ENCODE results near the gene ACSS3. TPM values are rescaled to one million over a fixed set of nuclear protein-coding genes. Genes with fewer than 3 reads are reported as not detected.
"Not testable (repeated sequence)": the region's sequence is repeated elsewhere in the genome, so short reads cannot be mapped to it uniquely, and the experiment has no call there.

ACSS3 gene
- total and polyA plus RNA-seq, 9 donors, result 15.8 to 67.0 (median 39.1) TPM

DNA sequence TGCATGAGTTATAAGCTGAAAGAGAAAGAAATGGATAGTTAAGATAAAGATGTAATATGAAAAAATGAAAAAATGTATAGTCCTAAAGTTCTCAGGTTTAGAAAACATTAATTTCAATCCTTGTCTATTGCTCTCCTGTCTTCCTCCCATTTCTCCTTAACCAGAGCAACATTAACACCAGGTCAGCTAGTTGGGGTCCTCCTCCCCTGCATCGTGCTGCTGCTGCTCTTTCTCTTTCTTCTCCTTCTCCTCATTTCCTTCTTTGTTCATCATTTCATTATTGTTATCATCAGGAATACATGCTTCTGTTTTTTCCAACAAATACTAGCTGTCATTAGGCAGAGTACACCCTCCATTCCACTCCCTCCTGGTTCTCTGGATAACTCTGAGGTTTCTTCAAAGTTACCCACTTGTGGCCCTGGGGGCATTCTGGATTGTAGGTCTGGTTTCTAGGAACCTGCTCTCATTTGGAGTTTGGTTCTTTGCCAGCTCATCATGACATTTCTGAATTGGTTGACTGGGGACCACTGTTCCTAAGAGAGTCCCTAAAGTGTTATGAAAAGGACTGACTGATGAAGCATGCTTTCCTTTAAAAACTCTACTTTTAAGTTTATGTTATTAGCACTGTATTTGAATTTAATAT is 17.0 kb downstream of the ACSS3 start:
- WGBS, 3 donors, result 67 to 76% (median 73%) methylated on average over 1 of the region's 1 CpG
- intact Hi-C loops (cut with DNase I), result no loop called here

DNA sequence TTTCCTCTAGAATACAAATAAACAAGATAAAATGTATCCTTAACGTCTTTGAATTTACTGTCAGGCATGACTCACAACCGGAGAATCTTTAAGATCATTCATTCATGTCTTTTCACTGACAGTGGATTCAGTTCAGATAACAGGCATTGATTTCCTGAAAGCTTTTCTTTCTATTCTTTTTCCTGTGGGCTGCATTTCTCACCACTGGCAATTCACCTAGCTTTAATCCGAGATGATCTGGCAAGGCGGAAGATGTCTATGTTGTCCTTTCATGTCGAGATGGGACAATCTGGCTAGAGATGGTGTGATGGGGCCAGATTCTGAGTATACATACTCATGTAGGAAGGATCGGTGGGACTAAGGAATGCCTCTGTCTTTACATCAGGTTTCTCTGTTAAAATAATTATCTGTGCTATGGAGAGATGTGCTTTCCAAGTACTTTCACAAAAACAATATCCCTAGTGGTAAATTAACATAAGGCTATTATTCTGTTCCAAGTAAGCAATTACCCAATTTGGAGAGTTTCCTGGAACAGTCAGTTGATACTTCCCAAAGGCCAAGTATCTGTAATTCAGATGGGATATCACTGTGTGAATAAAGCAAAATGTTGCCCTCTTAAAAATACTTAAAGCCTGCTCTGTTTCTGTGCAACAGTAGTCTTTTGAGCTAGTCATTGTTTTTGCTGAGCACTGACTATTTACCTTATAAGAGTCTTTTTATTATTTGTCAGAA is 17.8 kb downstream of the ACSS3 start:
- no peak for DNase-seq
- Histone ChIP-seq H3K27ac (no peak overlapping the region), H3K4me1 (ENCODE audit: insufficient read depth) (no peaks in the 10 kb centered on the region), H3K9me3 (no peaks in the 10 kb centered on the region), H3K27me3 (no peaks in the 10 kb centered on the region), H3K4me3 (no peak overlapping the region), H3K36me3 (no peaks in the 10 kb centered on the region)
- TF ChIP-seq EP300 (IDR thresholded peaks at IDR 0.05) (no peak), POLR2A (IDR thresholded peaks at IDR 0.05) (no peak)
- TF ChIP-seq, protein P1, sequence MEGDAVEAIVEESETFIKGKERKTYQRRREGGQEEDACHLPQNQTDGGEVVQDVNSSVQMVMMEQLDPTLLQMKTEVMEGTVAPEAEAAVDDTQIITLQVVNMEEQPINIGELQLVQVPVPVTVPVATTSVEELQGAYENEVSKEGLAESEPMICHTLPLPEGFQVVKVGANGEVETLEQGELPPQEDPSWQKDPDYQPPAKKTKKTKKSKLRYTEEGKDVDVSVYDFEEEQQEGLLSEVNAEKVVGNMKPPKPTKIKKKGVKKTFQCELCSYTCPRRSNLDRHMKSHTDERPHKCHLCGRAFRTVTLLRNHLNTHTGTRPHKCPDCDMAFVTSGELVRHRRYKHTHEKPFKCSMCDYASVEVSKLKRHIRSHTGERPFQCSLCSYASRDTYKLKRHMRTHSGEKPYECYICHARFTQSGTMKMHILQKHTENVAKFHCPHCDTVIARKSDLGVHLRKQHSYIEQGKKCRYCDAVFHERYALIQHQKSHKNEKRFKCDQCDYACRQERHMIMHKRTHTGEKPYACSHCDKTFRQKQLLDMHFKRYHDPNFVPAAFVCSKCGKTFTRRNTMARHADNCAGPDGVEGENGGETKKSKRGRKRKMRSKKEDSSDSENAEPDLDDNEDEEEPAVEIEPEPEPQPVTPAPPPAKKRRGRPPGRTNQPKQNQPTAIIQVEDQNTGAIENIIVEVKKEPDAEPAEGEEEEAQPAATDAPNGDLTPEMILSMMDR (IDR thresholded peaks at IDR 0.05), result no peak
- 54 to 66% (median 60%) methylated on average over 6 of the region's 6 CpGs for WGBS, 3 donors
- intact Hi-C loops (cut with DNase I), result no loop called here

More for the DNA sequence above, 17.0 kb downstream of the ACSS3 start:
- Histone ChIP-seq H3K4me3 (no peak overlapping the region), H3K27ac (no peak overlapping the region), H3K4me1 (ENCODE audit: insufficient read depth) (no peaks in the 10 kb centered on the region), H3K36me3 (no peaks in the 10 kb centered on the region), H3K9me3 (no peaks in the 10 kb centered on the region), H3K27me3 (no peaks in the 10 kb centered on the region)
- TF ChIP-seq, protein P1 (IDR thresholded peaks at IDR 0.05), result no peak
- TF ChIP-seq POLR2A (IDR thresholded peaks at IDR 0.05) (no peak), EP300 (IDR thresholded peaks at IDR 0.05) (no peak)
- DNase-seq, result no peak

DNA sequence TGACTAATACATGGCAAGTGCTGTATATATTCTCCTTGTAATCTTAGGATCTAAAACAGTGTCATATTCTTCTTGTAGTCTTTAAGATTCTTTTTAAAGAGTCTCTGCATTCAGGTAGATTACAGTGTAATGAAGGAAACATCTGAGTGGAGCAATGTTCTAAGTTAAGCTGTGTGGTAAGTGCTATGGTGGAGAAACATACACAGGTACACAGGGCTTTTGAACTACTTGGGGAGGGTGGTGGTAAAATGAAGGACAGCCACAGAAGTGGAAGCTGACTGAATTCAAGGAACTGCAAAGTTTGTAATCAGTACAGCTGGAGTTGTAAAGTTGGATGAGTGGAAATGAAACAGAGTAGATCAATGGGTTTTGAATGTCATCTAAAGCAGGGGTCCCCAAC is 27.8 kb downstream of the ACSS3 start:
- TF ChIP-seq POLR2A (IDR thresholded peaks at IDR 0.05), result no peak
- TF ChIP-seq EP300 (IDR thresholded peaks at IDR 0.05), result no peak
- TF ChIP-seq, protein P1 (IDR thresholded peaks at IDR 0.05), result no peak
- Histone ChIP-seq H3K4me1 (ENCODE audit: insufficient read depth) (peaks cover 3% of the 10 kb centered on the region), H3K27ac (no peak overlapping the region), H3K9me3 (no peaks in the 10 kb centered on the region), H3K36me3 (no peaks in the 10 kb centered on the region), H3K27me3 (no peaks in the 10 kb centered on the region), H3K4me3 (no peak overlapping the region)
- DNase-seq, result no peak
- intact Hi-C loops (cut with DNase I), result no loop called here

DNA sequence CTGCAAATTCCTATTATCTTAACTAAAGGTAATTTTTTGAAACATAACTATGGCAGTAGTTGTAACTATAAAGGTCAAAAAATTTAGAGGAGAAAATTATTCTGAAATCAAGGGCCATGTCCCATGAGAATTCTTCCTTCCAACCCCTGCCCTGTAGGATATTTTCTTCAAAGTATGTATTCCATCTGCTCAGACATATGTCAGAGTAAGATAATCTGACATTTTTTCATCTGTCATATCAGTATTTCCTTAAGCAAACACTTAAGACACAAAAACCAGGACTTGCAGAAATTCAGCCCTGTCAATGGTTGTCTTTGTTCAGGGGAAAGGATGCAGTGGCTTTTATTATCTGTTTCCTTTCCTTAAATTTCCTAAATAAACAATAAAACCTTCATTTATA is 36.3 kb downstream of the ACSS3 start:
- H3K4me3 ChIP-seq, result no peak overlapping the region
- TF ChIP-seq EP300 (IDR thresholded peaks at IDR 0.05), result no peak
- TF ChIP-seq POLR2A (IDR thresholded peaks at IDR 0.05), result no peak
- TF ChIP-seq, protein P1 (IDR thresholded peaks at IDR 0.05), result no peak
- peaks cover 6% of the 10 kb centered on the region for H3K4me1 ChIP-seq (ENCODE audit: insufficient read depth)
- H3K36me3 ChIP-seq, result no peaks in the 10 kb centered on the region
- no peaks in the 10 kb centered on the region for H3K9me3 ChIP-seq
- no peak overlapping the region for H3K27ac ChIP-seq
- H3K27me3 ChIP-seq, result no peaks in the 10 kb centered on the region
- no peak for DNase-seq
- intact Hi-C loops (cut with DNase I), result no loop called here

DNA sequence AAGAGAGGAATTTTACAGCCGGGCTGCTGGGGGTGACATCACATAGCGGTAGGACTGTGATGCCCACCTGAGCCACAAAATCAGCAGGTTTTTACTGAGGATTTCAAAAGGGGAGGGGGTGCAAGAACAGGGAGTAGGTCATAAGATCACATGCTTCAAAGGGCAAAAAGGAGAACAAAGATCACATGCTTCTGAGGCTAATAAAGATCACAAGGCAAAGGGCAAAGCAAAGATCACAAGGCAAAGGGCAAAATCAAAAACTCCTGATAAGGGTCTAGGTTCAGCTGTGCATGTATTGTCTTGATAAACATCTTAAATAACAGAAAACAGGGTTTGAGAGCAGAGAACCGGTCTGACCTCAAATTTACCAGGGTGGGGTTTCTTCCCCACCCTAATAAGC is 41.2 kb downstream of the ACSS3 start:
- intact Hi-C loops (cut with DNase I); H3K27me3 ChIP-seq: not testable (repeated sequence)
- WGBS, 3 donors, result 76 to 98% (median 80%) methylated on average over 3 of the region's 3 CpGs

More for the DNA sequence above, 41.2 kb downstream of the ACSS3 start:
- not testable (repeated sequence) for H3K9me3 ChIP-seq; H3K27ac ChIP-seq; H3K4me1 ChIP-seq (ENCODE audit: insufficient read depth); DNase-seq; H3K36me3 ChIP-seq; H3K4me3 ChIP-seq

Data from ovary (tissue), 9 donors.